RWPE1 (cell line): ENCODE measurements around the gene IDH3G.

Experiments
- CTCF ChIA-PET: fragments of 350-600 bp; sonication (Branson Sonifier 250); formaldehyde crosslinking; extraction: SDS; loops from one replicate; lab custom pipeline; 2021; lab: Yijun Ruan, JAX
- POLR2A ChIA-PET: fragments of 400-600 bp; formaldehyde crosslinking; extraction: SDS; loops from one replicate; lab custom pipeline; 2020; ENCODE audit warnings: antibody characterized with exemption; ENCODE audit not compliant: low non-redundant PET; lab: Yijun Ruan, JAX
- DNase-seq: peaks from one replicate; pipeline ENCODE4 v3.0.0; 2012; ENCODE audit warnings: low spot score
- H3K27ac ChIP-seq: fragments of 450-650 bp; 2 replicates; pipeline ENCODE4 v1.5.1; 2017
- TF ChIP-seq, protein P1 (sequence below): fragments of 450-650 bp; conservative IDR thresholded peaks from 2 replicates; pipeline ENCODE4 v1.5.1; 2017; ENCODE audit warnings: low read depth, mild to moderate bottlenecking

The IDH3G gene

DNA sequence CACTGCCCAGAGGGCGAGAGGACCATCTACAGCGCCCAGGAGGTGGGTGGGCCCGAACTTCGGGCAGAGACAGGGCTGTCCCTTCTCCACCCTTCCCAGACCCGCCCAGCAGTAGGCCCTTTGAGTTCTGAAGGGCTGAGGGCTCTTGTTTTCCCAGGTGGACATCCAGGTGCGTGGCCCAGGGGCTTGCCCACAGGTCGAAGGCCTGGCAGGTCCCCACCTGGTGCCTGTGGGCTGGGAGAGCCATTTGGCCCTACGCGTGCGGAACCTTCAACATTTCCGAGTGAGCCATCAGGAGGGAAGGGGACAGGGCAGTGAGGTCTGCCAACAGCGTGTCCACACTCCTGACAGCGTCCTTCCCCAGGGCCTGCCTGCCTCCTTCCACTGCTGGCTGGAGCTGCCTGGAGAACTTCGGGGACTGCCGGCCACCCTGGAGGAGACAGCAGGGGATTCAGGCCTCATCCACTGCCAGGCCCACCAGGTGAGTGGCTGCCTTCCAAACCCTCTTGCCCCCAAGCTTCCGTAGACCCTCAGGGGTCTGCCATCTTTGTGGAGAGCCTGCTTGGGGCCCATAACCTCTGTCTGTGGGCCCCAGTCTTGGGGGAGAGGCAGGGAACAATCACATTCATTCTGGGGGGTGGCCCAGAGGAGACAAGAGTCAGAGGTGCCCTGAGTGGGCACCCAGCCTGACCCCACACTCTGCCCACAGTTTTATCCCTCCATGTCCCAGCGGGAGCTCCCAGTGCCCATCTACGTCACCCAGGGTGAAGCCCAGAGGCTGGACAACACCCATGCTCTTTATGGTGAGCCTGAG lies 23.4 kb downstream of the IDH3G start:
- POLR2A ChIA-PET: no interaction called here
- no peak overlapping the region for H3K27ac ChIP-seq
- TF ChIP-seq, protein P1, sequence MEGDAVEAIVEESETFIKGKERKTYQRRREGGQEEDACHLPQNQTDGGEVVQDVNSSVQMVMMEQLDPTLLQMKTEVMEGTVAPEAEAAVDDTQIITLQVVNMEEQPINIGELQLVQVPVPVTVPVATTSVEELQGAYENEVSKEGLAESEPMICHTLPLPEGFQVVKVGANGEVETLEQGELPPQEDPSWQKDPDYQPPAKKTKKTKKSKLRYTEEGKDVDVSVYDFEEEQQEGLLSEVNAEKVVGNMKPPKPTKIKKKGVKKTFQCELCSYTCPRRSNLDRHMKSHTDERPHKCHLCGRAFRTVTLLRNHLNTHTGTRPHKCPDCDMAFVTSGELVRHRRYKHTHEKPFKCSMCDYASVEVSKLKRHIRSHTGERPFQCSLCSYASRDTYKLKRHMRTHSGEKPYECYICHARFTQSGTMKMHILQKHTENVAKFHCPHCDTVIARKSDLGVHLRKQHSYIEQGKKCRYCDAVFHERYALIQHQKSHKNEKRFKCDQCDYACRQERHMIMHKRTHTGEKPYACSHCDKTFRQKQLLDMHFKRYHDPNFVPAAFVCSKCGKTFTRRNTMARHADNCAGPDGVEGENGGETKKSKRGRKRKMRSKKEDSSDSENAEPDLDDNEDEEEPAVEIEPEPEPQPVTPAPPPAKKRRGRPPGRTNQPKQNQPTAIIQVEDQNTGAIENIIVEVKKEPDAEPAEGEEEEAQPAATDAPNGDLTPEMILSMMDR: no peak
- no peak for DNase-seq
- CTCF ChIA-PET: no interaction called here

DNA sequence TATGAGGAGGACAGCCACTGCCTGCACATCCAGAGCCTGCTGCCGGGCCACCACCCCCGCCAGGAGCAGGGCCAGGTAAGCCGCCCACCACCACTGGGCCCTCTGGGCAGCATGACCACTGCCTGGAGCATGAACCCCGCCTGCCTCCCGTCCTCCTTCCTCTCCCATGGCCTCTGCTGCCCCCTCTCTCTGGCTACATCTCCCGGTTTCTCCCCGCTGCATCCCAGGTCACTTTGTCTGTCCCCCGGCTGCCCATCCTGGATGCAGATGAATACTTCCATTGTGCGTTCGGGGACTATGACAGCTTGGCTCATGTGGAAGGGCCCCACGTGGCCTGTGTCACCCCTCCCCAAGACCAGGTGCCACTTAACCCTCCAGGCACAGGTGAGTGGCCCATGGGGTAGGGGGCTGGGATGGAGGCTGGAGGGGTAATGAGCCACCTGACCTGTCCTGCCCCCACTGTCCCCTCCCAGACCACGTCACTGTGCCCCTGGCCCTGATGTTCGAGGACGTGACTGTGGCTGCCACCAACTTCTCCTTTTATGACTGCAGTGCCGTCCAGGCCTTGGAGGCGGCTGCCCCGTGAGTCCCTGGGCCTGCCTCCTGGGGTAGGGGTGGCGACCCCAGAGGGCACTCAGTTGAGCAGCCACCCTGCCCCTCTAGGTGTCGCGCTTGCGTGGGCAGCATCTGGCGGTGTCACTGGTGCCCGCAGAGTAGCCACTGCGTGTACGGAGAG lies 24.1 kb downstream of the IDH3G start:
- ChIA-PET POLR2A (no interaction called here), CTCF (interaction anchor here (0.6 kb wide), 1 partner anchor 9 kb away, joined by 5 read pairs; no protein-coding TSS in a partner anchor)
- TF ChIP-seq, protein P1: no peak
- DNase-seq: no peak
- H3K27ac ChIP-seq: no peak overlapping the region

DNA sequence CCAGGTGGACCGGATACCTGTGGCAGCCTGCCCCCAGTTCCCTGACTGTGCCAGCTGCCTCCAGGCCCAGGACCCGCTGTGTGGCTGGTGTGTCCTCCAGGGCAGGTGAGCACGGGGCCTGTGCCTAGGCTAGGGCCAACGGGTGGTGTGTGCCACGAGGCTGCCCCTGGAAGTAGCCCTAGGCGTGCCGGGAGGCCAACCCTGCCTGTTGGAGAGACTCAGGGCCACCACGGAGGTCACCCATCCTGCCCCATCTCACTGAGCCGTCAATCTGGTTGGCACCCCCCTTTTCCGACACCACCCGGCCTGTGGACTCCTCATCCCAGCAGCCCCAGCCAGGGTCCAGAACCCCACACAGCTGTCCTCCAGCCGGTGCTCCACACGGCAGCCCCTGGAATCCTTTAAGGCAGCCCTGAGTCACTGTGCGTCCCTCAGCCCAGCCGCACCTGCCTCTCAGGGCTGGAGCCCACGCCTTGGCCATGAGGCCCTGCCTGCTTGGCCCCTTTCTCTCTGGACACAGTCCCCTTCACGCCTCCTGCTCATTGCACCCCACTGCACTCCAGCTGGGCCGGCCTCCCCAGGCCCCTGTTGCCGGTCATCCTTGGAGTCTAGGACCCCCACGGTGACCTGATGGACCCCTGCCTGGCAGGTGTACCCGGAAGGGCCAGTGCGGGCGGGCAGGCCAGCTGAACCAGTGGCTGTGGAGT lies 24.9 kb downstream of the IDH3G start:
- DNase-seq: no peak
- TF ChIP-seq, protein P1: no peak
- POLR2A ChIA-PET: no interaction called here
- CTCF ChIA-PET: interaction anchor here (0.6 to 0.8 kb wide), 2 partner anchors 9 kb away, joined by 3 to 5 read pairs; no protein-coding TSS in a partner anchor
- H3K27ac ChIP-seq: no peak overlapping the region

DNA sequence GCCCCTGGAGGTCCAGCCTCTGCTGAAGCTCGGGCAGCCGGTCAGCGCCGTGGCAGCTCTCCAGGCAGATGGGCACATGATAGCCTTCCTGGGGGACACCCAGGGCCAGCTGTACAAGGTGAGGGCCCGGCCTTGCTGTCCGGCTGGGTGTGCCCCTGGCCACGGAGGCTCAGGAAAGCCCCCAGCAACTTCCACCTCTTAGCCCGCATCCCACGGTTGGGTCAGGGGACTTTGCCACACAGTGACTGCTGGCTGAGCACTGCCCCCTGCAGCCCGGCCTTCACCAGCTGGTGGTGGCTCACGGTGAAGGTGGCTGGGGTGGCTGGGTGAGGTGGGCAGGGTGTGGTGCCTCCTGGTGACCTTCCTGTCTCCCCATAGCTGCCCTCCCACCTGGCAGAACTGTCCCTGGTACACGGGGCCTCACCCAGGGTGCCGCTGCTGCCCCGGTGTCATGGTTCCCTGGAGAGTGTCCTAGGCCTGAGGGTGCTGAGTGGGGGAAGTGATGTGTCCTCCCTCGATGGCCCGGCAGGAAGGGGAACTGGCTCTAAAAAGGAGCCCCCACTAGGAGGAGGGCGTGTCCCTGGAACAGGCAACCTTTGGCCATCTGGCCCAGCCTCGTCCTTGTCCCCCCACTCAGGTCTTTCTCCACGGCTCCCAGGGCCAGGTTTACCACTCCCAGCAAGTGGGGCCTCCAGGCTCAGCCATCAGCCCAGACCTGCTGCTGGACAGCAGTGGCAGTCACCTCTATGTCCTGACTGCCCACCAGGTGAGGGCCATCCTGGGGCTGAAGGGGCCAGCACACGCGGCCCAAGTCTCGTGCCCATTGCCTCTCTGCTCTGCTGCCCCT lies 25.6 kb downstream of the IDH3G start:
- ChIA-PET POLR2A (no interaction called here), CTCF (interaction anchor here (0.8 kb wide), 1 partner anchor 10 kb away, joined by 3 read pairs; no protein-coding TSS in a partner anchor)
- no peak for DNase-seq
- H3K27ac ChIP-seq: no peak overlapping the region
- TF ChIP-seq, protein P1: no peak

DNA sequence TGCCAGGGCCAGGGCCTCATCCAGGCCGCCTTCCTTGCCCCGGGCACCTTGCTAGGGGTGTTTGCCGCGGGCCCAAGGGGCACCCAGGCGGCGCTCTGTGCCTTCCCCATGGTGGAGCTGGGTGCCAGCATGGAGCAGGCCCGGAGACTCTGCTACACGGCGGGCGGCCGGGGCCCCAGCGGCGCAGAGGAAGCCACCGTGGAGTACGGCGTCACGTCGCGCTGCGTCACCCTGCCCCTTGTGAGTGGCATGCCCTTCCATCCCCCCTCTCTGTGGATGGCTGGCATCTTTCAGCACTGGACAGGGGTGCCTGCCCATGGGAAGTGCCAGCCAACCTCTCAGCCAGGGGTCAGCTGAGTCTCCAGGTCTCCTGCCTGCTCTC lies 26.5 kb downstream of the IDH3G start:
- H3K27ac ChIP-seq: no peak overlapping the region
- TF ChIP-seq, protein P1: no peak
- CTCF ChIA-PET: no interaction called here
- no peak for DNase-seq
- POLR2A ChIA-PET: no interaction called here
